ENCODE measurements around the gene CCNB1IP1.
"Not testable (repeated sequence)": the region's sequence is repeated elsewhere in the genome, so short reads cannot be mapped to it uniquely, and the experiment has no call there.

The CCNB1IP1 gene

GRCh38 chr14:20332431-20332787, 670 bp downstream of the CCNB1IP1 start:
- DNase-seq (ENCODE audit: low read depth, low spot score), result no peak

- DNase-seq (ENCODE audit: low read depth, low spot score), result no peak
Observed at GRCh38 chr14:20331053-20331613, 1.9 kb downstream of the CCNB1IP1 start.

GRCh38 chr14:20329355-20329754, 3.7 kb downstream of the CCNB1IP1 start:
- DNase-seq (ENCODE audit: low read depth, low spot score), result no peak

GRCh38 chr14:20328705-20329104, 4.4 kb downstream of the CCNB1IP1 start:
- DNase-seq (ENCODE audit: low read depth, low spot score), result no peak

GRCh38 chr14:20327005-20327869, 5.8 kb downstream of the CCNB1IP1 start:
- no peak for DNase-seq (ENCODE audit: low read depth, low spot score)

- DNase-seq (ENCODE audit: low read depth, low spot score), result no peak
Observed at GRCh38 chr14:20317720-20318119, 15.4 kb downstream of the CCNB1IP1 start.

- no peak for DNase-seq (ENCODE audit: low read depth, low spot score)
Observed at GRCh38 chr14:20314026-20314425, 19.1 kb downstream of the CCNB1IP1 start.

- no peak for DNase-seq (ENCODE audit: low read depth, low spot score)
Observed at GRCh38 chr14:20306079-20306423, 27.0 kb downstream of the CCNB1IP1 start.

GRCh38 chr14:20305265-20306078, 27.6 kb downstream of the CCNB1IP1 start, which contains the start of gene TTC5:
TTC5 (minus strand) TSS chr14:20305951; CDS start chr14:20305937, 14 bp downstream.
- DNase-seq (ENCODE audit: low read depth, low spot score), result peak; percentile 79

GRCh38 chr14:20302042-20302755, 30.9 kb downstream of the CCNB1IP1 start:
- no peak for DNase-seq (ENCODE audit: low read depth, low spot score)

GRCh38 chr14:20295067-20295466, 38.0 kb downstream of the CCNB1IP1 start:
- no peak for DNase-seq (ENCODE audit: low read depth, low spot score)

GRCh38 chr14:20294636-20295035, 38.4 kb downstream of the CCNB1IP1 start:
- no peak for DNase-seq (ENCODE audit: low read depth, low spot score)

GRCh38 chr14:20281998-20282397, 51.1 kb downstream of the CCNB1IP1 start:
- DNase-seq (ENCODE audit: low read depth, low spot score), result not testable (repeated sequence)

- not testable (repeated sequence) for DNase-seq (ENCODE audit: low read depth, low spot score)
Observed at GRCh38 chr14:20280265-20280664, 52.8 kb downstream of the CCNB1IP1 start.

- no peak for DNase-seq (ENCODE audit: low read depth, low spot score)
Observed at GRCh38 chr14:20278414-20278813, 54.7 kb downstream of the CCNB1IP1 start.

- DNase-seq (ENCODE audit: low read depth, low spot score), result no peak
Observed at GRCh38 chr14:20277409-20277808, 55.7 kb downstream of the CCNB1IP1 start.

GRCh38 chr14:20274062-20274461, 59.0 kb downstream of the CCNB1IP1 start:
- DNase-seq (ENCODE audit: low read depth, low spot score), result no peak

- DNase-seq (ENCODE audit: low read depth, low spot score), result not testable (repeated sequence)
Observed at GRCh38 chr14:20264361-20264760, 68.7 kb downstream of the CCNB1IP1 start.

GRCh38 chr14:20262642-20263128, 70.4 kb downstream of the CCNB1IP1 start:
- DNase-seq (ENCODE audit: low read depth, low spot score), result no peak

Data from activated naive CD8-positive, alpha-beta T cell treated with anti-CD3 and anti-CD28 coated beads, Interleukin-2, amount 50 U/mL, for 16 hours (primary cell).